ENCODE data around the gene EXOC2. TPM values are rescaled to one million over a fixed set of nuclear protein-coding genes. Genes with fewer than 3 reads are reported as not detected.

Gene EXOC2
- polyA plus RNA-seq, 1 donor (not counting 4 experiments of a cell fraction or from before 2014, with no cell fraction given), result 28.4 TPM

DNA sequence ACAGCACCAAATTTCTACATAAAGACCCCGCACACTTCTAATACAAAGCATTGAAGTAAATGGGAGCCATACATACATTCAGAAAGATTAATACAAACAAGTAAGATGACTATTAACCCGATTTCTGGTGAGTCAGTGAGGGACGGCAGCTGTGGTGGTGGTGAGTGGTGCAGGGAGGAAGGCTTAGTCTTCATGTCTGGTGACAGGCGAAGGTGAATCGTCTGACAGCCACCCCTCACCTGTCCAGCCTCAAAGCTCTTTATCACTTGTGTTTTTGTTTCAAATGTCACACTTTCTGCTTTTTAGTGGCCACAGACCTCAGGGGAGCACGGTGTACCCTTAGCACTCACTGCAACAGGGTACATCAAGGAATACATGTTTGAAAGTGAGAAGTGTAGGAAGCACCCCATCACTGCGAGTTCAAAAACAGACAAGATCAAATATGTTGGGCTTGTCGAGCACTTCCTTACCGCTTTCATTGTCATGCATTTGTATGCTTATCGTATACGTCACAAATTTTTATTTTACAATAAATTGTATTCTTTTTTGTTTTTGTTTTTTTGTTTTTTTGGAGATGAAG lies 237.8 kb downstream of the EXOC2 start:
- H3K27me3 ChIP-seq (ENCODE audit: control insufficient read depth, extremely low read depth, insufficient read depth, low read length), result no peaks in the 10 kb centered on the region
- no peak overlapping the region for H3K27ac ChIP-seq (ENCODE audit: control insufficient read depth, insufficient read depth, low read length)
- dilution Hi-C loops (cut with MboI; ENCODE audit: extremely low pct_ligation_motif_present, low sequenced_read_pairs), result no loop called here
- no peak overlapping the region for H3K4me2 ChIP-seq (ENCODE audit: control insufficient read depth, extremely low read depth, insufficient read depth, low read depth, low read length)
- no peaks in the 10 kb centered on the region for H4K20me1 ChIP-seq (ENCODE audit: control insufficient read depth, extremely low read depth, insufficient read depth, low read length)
- no peaks in the 10 kb centered on the region for H3K36me3 ChIP-seq (ENCODE audit: control insufficient read depth in 2 of 2, extremely low read depth in 1 of 2, insufficient read depth in 2 of 2, low read length in 2 of 2)
- no peaks in the 10 kb centered on the region for H3K79me2 ChIP-seq (ENCODE audit: control insufficient read depth, insufficient read depth, low read length)
- no peak for FAIRE-seq
- no peak overlapping the region for H3K9ac ChIP-seq (ENCODE audit: control insufficient read depth, extremely low read depth, insufficient read depth, low read length)
- TF ChIP-seq, protein P1, sequence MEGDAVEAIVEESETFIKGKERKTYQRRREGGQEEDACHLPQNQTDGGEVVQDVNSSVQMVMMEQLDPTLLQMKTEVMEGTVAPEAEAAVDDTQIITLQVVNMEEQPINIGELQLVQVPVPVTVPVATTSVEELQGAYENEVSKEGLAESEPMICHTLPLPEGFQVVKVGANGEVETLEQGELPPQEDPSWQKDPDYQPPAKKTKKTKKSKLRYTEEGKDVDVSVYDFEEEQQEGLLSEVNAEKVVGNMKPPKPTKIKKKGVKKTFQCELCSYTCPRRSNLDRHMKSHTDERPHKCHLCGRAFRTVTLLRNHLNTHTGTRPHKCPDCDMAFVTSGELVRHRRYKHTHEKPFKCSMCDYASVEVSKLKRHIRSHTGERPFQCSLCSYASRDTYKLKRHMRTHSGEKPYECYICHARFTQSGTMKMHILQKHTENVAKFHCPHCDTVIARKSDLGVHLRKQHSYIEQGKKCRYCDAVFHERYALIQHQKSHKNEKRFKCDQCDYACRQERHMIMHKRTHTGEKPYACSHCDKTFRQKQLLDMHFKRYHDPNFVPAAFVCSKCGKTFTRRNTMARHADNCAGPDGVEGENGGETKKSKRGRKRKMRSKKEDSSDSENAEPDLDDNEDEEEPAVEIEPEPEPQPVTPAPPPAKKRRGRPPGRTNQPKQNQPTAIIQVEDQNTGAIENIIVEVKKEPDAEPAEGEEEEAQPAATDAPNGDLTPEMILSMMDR (optimal IDR thresholded peaks at IDR 0.05 in 1 of 3, IDR thresholded peaks at IDR 0.05 in 1 of 3, conservative IDR thresholded peaks at IDR 0.05 in 1 of 3; ENCODE audit: extremely low read depth in 1 of 3, insufficient read depth in 2 of 3, low read length in 3 of 3), result no peak
- no peak for TF ChIP-seq EZH2 (IDR thresholded peaks at IDR 0.05; ENCODE audit: low read length)
- H3K4me1 ChIP-seq (ENCODE audit: control insufficient read depth, extremely low read depth, insufficient read depth, low read length), result no peaks in the 10 kb centered on the region
- no peaks in the 10 kb centered on the region for H3K9me3 ChIP-seq (ENCODE audit: control insufficient read depth, low read depth, low read length)
- H3K4me3 ChIP-seq (ENCODE audit: control insufficient read depth in 2 of 3, extremely low read depth in 1 of 3, insufficient read depth in 2 of 3, low read depth in 1 of 3, low read length in 3 of 3), result no peak overlapping the region
- H2AFZ ChIP-seq (ENCODE audit: control insufficient read depth, low read length), result no peak overlapping the region
- no peak for DNase-seq (ENCODE audit: low read depth, low spot score)
- H3K9me1 ChIP-seq (ENCODE audit: control insufficient read depth, extremely low read depth, insufficient read depth, low read length), result no peaks in the 10 kb centered on the region

DNA sequence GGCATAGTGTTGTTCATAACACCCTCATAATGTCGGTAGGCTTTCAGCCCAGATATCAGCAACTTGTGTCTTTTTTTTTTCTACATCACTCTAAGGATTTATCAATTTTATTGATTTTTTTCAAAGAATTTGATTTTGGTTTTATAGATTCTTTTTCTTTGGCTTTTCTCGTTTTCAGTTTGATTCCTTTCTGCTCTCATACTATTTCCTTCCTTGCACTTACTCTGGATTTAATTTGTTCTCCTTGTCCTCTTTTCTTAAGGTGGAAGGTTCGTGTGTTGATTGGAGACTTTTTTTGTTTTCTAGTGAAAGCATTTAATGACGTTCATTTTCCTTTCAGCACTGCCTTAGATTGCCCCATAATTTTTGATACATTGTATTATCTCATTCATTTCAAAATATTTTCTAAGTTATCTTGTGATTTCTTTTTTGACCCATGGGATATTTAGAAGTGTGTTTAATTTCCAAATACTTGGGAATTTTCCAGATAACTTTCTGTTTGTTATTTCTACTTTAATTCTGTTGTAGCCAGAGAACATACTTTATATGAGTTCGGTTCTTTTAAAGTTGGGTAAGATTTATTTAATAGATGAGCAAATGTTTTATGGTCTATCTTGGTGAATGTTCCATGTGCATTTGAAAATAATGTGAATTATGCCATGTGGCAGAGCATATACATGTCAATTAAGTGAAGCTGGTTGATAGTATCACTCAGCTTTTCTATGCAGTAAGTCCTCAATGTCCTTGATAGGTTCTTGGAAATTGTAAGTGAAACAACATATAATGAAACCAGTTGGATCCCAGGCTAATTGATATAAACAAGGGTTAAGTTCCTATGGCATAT lies 238.6 kb downstream of the EXOC2 start:
- no peaks in the 10 kb centered on the region for H3K36me3 ChIP-seq (ENCODE audit: control insufficient read depth in 2 of 2, extremely low read depth in 1 of 2, insufficient read depth in 2 of 2, low read length in 2 of 2)
- dilution Hi-C loops (cut with MboI; ENCODE audit: extremely low pct_ligation_motif_present, low sequenced_read_pairs), result no loop called here
- no peaks in the 10 kb centered on the region for H3K27me3 ChIP-seq (ENCODE audit: control insufficient read depth, extremely low read depth, insufficient read depth, low read length)
- FAIRE-seq, result no peak
- no peaks in the 10 kb centered on the region for H3K9me1 ChIP-seq (ENCODE audit: control insufficient read depth, extremely low read depth, insufficient read depth, low read length)
- H3K9me3 ChIP-seq (ENCODE audit: control insufficient read depth, low read depth, low read length), result no peaks in the 10 kb centered on the region
- H3K4me1 ChIP-seq (ENCODE audit: control insufficient read depth, extremely low read depth, insufficient read depth, low read length), result no peaks in the 10 kb centered on the region
- no peak overlapping the region for H3K4me2 ChIP-seq (ENCODE audit: control insufficient read depth, extremely low read depth, insufficient read depth, low read depth, low read length)
- TF ChIP-seq EZH2 (IDR thresholded peaks at IDR 0.05; ENCODE audit: low read length), result no peak
- TF ChIP-seq, protein P1 (optimal IDR thresholded peaks at IDR 0.05 in 1 of 3, IDR thresholded peaks at IDR 0.05 in 1 of 3, conservative IDR thresholded peaks at IDR 0.05 in 1 of 3; ENCODE audit: extremely low read depth in 1 of 3, insufficient read depth in 2 of 3, low read length in 3 of 3), result no peak
- H4K20me1 ChIP-seq (ENCODE audit: control insufficient read depth, extremely low read depth, insufficient read depth, low read length), result no peaks in the 10 kb centered on the region
- no peak overlapping the region for H3K9ac ChIP-seq (ENCODE audit: control insufficient read depth, extremely low read depth, insufficient read depth, low read length)
- DNase-seq (ENCODE audit: low read depth, low spot score), result no peak
- no peak overlapping the region for H3K4me3 ChIP-seq (ENCODE audit: control insufficient read depth in 2 of 3, extremely low read depth in 1 of 3, insufficient read depth in 2 of 3, low read depth in 1 of 3, low read length in 3 of 3)
- H3K79me2 ChIP-seq (ENCODE audit: control insufficient read depth, insufficient read depth, low read length), result no peaks in the 10 kb centered on the region
- no peak overlapping the region for H3K27ac ChIP-seq (ENCODE audit: control insufficient read depth, insufficient read depth, low read length)
- H2AFZ ChIP-seq (ENCODE audit: control insufficient read depth, low read length), result no peak overlapping the region

Measured in keratinocyte (primary cell).